CD4-positive, alpha-beta T cell treated with Interleukin-4 for 1 hour (primary cell): Measurements from ENCODE around the gene S100A5.

Source experiments
- DNase-seq, 2 donors: peaks; one replicate each; pipeline ENCODE4 v3.0.0-alpha.2; 2020 to 2022

Gene S100A5

GRCh38 chr1:153546796-153547559 is 6.2 kb upstream of the S100A5 start:
- no peak for DNase-seq

- no peak for DNase-seq
Measured at GRCh38 chr1:153546371-153546770, 5.6 kb upstream of the S100A5 start.

- DNase-seq, result peak; percentile 83 to 90
Measured at GRCh38 chr1:153545067-153546055, 4.6 kb upstream of the S100A5 start, which contains the start of gene S100A4. Gene S100A4, minus strand, starts transcription at chr1:153545806. Its CDS starts 1,012 bp downstream, at chr1:153544794.

GRCh38 chr1:153544453-153545066 is 3.8 kb upstream of the S100A5 start:
- DNase-seq, result no peak

- DNase-seq, result no peak
Measured at GRCh38 chr1:153543736-153544135, 3.0 kb upstream of the S100A5 start.

GRCh38 chr1:153542956-153543711 is 2.4 kb upstream of the S100A5 start:
- DNase-seq, result no peak

- no peak for DNase-seq
Measured at GRCh38 chr1:153541641-153542590, 1.2 kb upstream of the S100A5 start.

GRCh38 chr1:153539395-153540093 is 1.2 kb downstream of the S100A5 start:
- no peak for DNase-seq

- DNase-seq, result no peak
Measured at GRCh38 chr1:153538315-153538821, 2.4 kb downstream of the S100A5 start.

GRCh38 chr1:153537376-153537730 is 3.4 kb downstream of the S100A5 start:
- DNase-seq, result no peak

GRCh38 chr1:153536671-153537375 is 3.9 kb downstream of the S100A5 start:
- DNase-seq, result no peak

GRCh38 chr1:153536012-153536670 is 4.6 kb downstream of the S100A5 start:
- peak; percentile 85 to 88 for DNase-seq

- DNase-seq, result peak; percentile 42 to 55
Measured at GRCh38 chr1:153535242-153536011, 5.3 kb downstream of the S100A5 start, which contains the start of gene S100A6. Gene S100A6, minus strand, starts transcription at chr1:153535991. Its CDS starts 652 bp downstream, at chr1:153535339.

- DNase-seq, result no peak
Measured at GRCh38 chr1:153534925-153535241, 5.9 kb downstream of the S100A5 start.

GRCh38 chr1:153534226-153534924 is 6.4 kb downstream of the S100A5 start:
- DNase-seq, result no peak

- DNase-seq, result peak in 1 of 2 donors; percentile 29
Measured at GRCh38 chr1:153533689-153534201, 7.0 kb downstream of the S100A5 start.
